ENCODE data around the gene OR13J1.

OR13J1 gene

DNA sequence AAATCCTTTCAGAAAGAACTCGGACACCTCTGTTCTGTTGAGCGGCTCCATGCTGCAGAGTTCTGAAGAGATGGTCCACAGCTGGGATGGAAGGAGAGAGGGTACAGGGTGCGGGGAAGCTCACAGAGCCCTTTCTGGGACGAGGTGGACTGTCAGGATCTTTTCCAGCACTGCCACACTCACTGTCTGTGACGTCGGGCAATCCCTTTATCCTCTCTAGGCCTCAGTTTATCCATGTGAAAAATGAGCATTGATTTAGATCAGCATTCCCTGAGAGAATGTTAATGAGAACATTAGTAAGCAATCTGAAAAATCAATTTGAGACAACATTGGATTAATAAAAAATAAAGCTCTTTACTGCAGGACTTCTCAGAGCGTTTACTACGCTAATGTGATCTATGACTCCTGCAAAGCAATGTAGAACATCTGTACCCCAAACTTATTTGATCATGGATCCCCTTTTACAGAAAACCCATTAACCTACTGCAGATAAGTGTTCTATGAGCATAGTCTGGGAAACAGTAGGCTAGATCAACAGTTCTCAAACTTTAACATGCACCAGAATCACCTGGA, at the start of gene OR13J1:
TSS of gene OR13J1 (minus strand) at position 51 of the 573 bp plus-strand sequence. CDS start at position 51, 0 bp downstream.
- no peak within 1 kb of the TSS for H3K4me3 ChIP-seq (replicated peaks; ENCODE audit: low read depth, low read length)
- no peaks in the 10 kb centered on the region for H3K36me3 ChIP-seq (ENCODE audit: control insufficient read depth, insufficient read depth, low read length)
- no peak for DNase-seq (ENCODE audit: extremely low read depth, insufficient read length)
- no peaks in the 10 kb centered on the region for H3K27me3 ChIP-seq (replicated peaks; ENCODE audit: control insufficient read depth, insufficient read depth, low read length)
- TF ChIP-seq, protein P1, sequence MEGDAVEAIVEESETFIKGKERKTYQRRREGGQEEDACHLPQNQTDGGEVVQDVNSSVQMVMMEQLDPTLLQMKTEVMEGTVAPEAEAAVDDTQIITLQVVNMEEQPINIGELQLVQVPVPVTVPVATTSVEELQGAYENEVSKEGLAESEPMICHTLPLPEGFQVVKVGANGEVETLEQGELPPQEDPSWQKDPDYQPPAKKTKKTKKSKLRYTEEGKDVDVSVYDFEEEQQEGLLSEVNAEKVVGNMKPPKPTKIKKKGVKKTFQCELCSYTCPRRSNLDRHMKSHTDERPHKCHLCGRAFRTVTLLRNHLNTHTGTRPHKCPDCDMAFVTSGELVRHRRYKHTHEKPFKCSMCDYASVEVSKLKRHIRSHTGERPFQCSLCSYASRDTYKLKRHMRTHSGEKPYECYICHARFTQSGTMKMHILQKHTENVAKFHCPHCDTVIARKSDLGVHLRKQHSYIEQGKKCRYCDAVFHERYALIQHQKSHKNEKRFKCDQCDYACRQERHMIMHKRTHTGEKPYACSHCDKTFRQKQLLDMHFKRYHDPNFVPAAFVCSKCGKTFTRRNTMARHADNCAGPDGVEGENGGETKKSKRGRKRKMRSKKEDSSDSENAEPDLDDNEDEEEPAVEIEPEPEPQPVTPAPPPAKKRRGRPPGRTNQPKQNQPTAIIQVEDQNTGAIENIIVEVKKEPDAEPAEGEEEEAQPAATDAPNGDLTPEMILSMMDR (IDR thresholded peaks at IDR 0.05; ENCODE audit: insufficient read depth, low read length, poor library complexity, severe bottlenecking), result no peak

GRCh38 chr9:35919212-35920008, 49.2 kb upstream of the OR13J1 start:
- no peak for DNase-seq (ENCODE audit: extremely low read depth, insufficient read length)
- Histone ChIP-seq H3K36me3 (ENCODE audit: control insufficient read depth, insufficient read depth, low read length) (no peaks in the 10 kb centered on the region), H3K27me3 (replicated peaks; ENCODE audit: control insufficient read depth, insufficient read depth, low read length) (no peaks in the 10 kb centered on the region), H3K4me3 (replicated peaks; ENCODE audit: low read depth, low read length) (no peak overlapping the region)
- TF ChIP-seq, protein P1 (IDR thresholded peaks at IDR 0.05; ENCODE audit: insufficient read depth, low read length, poor library complexity, severe bottlenecking), result no peak

DNA sequence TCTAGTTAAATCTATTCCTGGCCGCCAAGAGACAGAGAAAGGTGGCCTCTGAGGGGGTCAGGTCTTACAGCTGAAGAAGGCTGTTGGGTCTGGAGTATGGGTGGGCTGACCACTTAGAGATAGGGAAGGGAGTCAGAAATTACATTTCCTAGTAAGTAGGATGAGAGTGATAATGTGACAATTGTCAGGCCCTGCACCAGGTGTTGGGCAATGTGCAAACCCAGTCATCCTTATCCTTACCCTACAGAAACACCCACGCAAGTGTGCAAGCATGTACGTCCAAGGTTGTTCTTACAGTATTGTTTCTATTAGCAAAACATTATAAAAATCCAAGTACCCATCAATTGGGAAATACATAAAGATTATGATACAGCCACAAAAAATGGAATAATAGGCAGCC, 48.6 kb upstream of the OR13J1 start:
- Histone ChIP-seq H3K27me3 (replicated peaks; ENCODE audit: control insufficient read depth, insufficient read depth, low read length) (no peaks in the 10 kb centered on the region), H3K36me3 (ENCODE audit: control insufficient read depth, insufficient read depth, low read length) (no peaks in the 10 kb centered on the region), H3K4me3 (replicated peaks; ENCODE audit: low read depth, low read length) (no peak overlapping the region)
- TF ChIP-seq, protein P1 (IDR thresholded peaks at IDR 0.05; ENCODE audit: insufficient read depth, low read length, poor library complexity, severe bottlenecking), result no peak
- DNase-seq (ENCODE audit: extremely low read depth, insufficient read length), result no peak

DNA sequence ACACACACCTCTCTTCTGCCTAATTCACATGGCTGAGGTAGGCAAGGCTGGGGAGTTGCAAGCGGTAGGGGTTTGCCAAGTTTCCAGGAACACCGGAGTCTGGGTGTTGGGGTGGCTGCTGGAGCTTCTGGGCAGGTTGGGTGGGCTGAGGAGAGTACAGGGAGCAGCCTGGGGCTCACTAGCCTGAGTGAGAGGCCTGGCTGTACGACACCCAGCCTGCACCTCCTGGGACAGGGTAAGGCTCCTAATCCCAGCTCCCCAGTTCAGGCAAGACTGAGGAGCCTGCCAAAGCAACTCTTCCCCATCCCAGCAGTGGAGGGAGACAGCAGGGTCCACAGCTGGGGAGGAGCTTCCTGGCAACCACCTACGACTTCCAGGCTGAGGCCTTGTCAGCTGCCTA, 47.1 kb upstream of the OR13J1 start:
- Histone ChIP-seq H3K27me3 (replicated peaks; ENCODE audit: control insufficient read depth, insufficient read depth, low read length) (no peaks in the 10 kb centered on the region), H3K4me3 (replicated peaks; ENCODE audit: low read depth, low read length) (no peak overlapping the region), H3K36me3 (ENCODE audit: control insufficient read depth, insufficient read depth, low read length) (no peaks in the 10 kb centered on the region)
- TF ChIP-seq, protein P1 (IDR thresholded peaks at IDR 0.05; ENCODE audit: insufficient read depth, low read length, poor library complexity, severe bottlenecking), result no peak
- no peak for DNase-seq (ENCODE audit: extremely low read depth, insufficient read length)

DNA sequence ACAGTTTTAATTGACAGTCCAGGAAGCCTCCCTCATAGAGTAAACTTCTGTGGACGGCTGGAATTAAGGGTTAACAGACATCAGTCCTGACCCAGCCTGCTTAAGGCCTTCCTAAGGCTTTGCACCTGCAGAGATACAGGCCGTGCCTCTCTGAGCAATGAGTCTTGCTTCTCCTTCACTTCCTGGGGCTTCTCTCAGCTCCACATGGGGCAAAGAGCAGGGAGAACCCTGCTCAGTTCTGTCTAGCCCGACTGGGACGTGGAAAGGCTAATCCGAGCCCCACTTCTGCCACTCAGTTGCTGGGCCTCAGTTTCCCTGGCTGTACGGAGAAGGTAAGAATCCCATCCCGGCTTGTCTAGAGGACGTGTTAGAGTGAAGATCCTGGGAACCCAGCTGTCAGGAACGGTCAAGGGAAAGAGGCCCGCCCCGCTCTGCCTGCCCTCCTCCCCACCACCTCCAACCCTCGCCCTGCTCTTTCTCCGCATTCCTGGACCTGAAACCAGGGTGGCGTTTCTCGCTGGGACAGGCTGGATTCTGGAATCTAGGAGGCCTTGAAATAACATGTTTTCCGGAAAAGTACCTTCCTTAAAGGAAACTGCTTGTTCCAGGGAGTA, 45.6 kb upstream of the OR13J1 start:
- Histone ChIP-seq H3K36me3 (ENCODE audit: control insufficient read depth, insufficient read depth, low read length) (no peaks in the 10 kb centered on the region), H3K27me3 (replicated peaks; ENCODE audit: control insufficient read depth, insufficient read depth, low read length) (no peaks in the 10 kb centered on the region), H3K4me3 (replicated peaks; ENCODE audit: low read depth, low read length) (no peak overlapping the region)
- DNase-seq (ENCODE audit: extremely low read depth, insufficient read length), result no peak
- TF ChIP-seq, protein P1 (IDR thresholded peaks at IDR 0.05; ENCODE audit: insufficient read depth, low read length, poor library complexity, severe bottlenecking), result no peak

Measured in GM06990 (cell line).